Stimulated activated CD4-positive, alpha-beta T cell treated with anti-CD3 and anti-CD28 coated beads, TNF-alpha, amount 100 ng/mL, for 4 hours (primary cell): Measurements from ENCODE around the gene LRRC23.
"Not testable (repeated sequence)": the region's sequence is repeated elsewhere in the genome, so short reads cannot be mapped to it uniquely, and the experiment has no call there.

Experiments used
- DNase-seq, 3 experiments: peaks; one replicate each; pipeline ENCODE4 v3.0.0-alpha.2; 2020; ENCODE audit warnings: low read depth in 3 of 3

Gene LRRC23

DNA sequence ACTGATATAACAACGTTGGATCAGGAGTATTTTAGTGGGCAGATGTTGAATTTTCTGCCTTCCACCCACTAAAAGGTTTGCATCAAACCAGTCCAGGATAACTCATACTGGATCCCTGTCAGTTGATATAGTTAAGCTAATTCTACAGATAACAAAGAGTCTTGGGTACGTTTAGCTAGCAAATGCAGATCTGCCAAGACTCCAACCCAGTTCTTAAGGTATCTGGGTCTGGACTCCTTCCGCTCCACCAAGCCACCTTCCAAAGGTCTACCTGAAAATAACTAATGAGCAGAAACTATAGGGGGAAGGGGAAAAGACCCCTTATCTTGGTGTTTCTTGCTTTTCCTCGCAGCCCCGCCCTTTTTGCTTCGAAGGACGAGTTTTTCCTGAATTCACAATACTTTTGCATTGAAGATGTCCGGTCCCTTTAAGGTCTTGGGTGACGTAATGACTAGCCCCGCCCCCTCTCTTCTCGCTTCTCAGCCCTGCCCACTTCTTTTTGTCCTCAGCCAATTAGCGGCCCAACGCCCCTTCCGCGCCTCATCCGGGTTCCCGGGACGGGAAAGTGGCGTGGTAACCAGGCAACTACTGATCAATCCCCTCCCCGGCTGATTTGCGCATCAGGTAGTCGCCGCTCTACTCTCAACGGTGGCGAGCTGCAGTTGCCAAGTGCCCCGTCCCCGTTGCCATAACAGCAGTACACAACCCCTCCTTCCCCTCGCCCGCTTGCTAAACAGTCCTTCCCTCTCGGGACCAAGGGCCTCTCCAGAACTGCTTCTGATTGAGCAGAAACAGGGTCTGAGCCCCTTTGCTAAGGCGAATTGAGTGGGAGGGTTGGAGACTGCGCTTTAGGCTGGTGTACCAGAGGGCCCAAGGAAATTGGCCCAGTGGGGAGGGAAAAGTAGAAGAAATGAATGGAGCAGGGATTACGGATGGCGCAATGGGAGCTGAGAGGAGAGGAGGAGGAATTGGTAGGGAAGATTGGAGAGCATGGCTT, at the start of gene LRRC23:
TSS of gene LRRC23 (plus strand) at position 543 of the 997 bp plus-strand sequence. CDS start 812 bp downstream, outside the sequence.
- DNase-seq: peak; percentile 92 to 93 (median 93)

GRCh38 chr12:6855322-6855721, 49.3 kb upstream of the LRRC23 start:
- no peak for DNase-seq

DNA sequence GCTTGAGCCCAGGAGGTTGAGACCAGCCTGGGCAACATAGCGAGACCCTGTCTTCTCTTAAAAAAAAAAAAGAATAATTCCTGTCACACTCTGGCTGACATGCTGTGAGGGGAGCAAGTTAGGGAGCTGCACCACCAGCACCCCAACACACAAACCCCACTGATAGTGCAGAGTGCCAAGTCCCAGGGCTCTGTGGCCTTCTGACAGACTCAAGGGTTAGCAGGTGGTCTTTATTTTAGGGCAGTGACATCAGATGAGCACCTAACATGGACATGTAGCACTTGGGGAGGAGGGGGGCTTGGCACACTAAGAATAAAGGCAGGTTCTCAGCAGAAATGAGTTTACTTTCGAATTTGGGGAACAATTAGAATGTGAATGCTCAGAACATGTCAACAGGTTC, 45.8 kb upstream of the LRRC23 start:
- no peak for DNase-seq

DNA sequence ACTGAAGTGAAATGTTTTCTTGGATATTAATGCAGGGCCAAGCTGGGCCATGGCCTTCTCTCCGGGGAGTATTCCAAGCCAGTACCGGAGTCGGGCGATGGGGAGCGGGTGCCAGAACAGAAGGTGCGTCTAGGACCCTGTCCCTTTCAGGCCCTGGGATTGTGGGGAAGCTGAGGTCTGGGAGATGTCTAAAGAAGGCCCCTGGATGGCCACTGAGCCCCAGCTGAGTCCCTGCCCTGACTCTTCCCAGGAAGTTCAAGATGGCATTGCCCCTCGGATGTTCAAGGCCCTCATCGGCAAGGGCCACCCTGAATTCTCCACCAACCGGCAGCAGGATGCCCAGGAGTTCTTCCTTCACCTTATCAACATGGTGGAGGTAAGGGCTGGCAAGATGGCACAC, 44.5 kb upstream of the LRRC23 start:
- no peak for DNase-seq

DNA sequence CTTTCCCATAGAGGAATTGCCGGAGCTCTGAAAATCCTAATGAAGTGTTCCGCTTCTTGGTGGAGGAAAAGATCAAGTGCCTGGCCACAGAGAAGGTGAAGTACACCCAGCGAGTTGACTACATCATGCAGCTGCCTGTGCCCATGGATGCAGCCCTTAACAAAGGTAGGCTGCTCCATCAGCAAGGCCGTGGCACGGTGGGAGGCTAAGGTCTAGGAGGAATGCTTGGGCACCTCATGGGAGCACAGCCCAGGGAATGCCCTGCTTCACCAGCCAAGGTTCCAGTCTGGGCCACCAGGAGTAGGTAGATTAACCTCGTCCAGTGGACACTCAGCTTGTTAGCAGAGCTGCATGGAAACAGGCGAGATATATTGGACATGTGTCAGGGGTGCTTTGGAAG, 43.7 kb upstream of the LRRC23 start:
- DNase-seq: no peak

GRCh38 chr12:6861391-6861790, 43.2 kb upstream of the LRRC23 start:
- DNase-seq: no peak

- no peak for DNase-seq
Measured at GRCh38 chr12:6863033-6863432, 41.6 kb upstream of the LRRC23 start.

- DNase-seq: no peak
Measured at GRCh38 chr12:6863586-6864321, 40.9 kb upstream of the LRRC23 start.

- not testable (repeated sequence) for DNase-seq
Measured at GRCh38 chr12:6865307-6865706, 39.3 kb upstream of the LRRC23 start.

DNA sequence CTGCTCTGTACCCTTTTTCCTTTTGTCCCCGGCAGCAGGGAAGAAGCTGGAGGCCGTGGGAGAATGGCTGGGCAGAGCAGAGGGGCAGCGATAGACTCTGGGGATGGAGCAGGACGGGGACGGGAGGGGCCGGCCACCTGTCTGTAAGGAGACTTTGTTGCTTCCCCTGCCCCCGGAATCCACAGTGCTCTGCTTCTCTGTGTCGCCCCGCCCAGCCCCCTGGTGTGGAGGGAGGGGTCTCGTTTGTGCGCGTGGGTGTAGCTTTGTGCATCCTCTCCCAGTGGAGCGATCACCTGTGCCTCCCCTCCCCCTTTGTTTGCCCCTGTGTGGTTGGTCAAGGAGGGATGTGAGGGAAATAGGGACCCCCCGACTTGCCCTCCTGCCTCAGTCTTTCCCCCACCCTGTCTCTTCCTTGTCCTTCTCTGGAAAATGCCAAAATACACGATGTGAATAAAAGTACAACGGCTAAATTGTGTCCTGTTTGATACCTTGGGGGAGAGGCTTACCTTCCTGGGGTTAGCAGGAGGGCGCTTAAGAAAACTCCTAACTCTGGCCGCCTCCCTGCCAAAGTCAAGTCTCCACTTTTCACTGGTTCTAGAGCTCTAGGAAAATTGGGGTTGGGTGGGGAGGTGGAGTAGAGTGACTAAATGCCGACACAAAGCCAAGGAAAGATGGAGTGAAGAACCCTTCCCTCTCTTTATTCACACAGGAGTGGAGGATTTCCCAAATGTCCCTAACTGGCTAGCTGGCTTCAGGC, 38.3 kb upstream of the LRRC23 start:
- no peak for DNase-seq

- no peak for DNase-seq
Measured at GRCh38 chr12:6866920-6867412, 37.7 kb upstream of the LRRC23 start.

DNA sequence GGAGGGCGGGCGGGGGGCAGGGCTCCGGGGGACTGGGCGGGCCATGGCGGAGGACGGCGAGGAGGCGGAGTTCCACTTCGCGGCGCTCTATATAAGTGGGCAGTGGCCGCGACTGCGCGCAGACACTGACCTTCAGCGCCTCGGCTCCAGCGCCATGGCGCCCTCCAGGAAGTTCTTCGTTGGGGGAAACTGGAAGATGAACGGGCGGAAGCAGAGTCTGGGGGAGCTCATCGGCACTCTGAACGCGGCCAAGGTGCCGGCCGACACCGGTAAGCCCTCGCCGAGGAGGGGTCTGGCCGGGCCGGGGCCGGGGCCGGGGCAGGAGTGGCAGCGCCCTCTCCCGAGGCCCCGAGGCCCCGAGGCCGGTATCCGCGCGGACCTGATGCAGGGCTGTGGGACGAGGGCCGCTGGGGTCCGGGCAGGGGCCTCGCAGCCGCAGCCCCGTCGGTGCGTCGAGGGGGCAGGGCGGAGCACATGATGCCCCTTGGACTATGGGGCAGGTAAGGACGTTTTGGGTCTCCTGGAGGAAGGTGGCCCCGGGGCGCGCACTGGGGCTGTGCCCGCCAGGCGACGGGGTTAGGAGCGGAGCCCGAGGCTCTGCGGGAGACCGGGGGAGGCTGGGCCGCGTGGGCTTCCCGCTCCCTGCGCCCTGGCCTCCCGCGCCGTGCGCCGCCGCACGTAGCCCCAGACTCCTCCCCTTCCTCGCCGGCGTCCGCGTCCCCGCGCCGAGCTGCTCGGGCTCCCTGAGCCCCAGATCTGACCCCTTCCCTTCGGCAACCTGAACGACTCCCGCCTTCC, 37.0 kb upstream of the LRRC23 start, which contains the start of gene TPI1:
TSS of gene TPI1 (plus strand) at position 119 of the 798 bp plus-strand sequence. CDS start at position 155, 36 bp downstream.
- peak; percentile 67 to 83 (median 67) for DNase-seq

GRCh38 chr12:6868211-6869048, 36.2 kb upstream of the LRRC23 start:
- DNase-seq: no peak

DNA sequence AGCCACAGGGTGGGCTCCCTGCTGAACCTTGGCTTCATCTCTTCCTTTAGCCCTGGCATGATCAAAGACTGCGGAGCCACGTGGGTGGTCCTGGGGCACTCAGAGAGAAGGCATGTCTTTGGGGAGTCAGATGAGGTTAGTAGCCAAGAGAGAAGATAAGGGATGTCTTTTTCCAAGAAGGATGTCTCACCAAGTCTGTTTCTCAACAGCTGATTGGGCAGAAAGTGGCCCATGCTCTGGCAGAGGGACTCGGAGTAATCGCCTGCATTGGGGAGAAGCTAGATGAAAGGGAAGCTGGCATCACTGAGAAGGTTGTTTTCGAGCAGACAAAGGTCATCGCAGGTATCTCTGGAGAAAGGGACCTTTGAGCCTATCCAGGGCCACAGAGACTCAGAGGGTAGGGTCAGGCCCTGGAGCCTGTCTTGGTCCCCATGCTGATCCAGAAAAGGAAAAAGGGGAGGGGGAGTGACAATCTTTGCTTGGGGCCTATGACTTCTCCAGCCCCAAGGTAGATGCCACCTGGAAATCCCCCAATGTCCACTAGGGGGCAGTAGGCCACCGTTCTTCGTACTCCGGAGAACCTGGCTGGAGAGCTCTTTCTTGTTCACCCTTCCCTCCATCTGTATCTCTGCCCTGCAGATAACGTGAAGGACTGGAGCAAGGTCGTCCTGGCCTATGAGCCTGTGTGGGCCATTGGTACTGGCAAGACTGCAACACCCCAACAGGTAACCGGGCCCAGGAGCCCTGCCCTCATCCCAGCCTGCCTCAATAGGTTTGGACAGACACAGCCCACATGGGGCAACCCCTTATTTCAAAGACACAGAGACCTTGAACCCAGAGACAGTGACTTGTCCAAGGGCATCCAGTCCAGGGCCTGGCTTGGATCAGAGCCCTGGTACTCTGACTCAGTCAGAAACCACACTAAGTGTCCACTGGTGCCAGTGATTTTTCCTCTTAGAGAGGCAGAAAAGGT, 35.3 kb upstream of the LRRC23 start:
- peak; percentile 65 to 77 (median 73) for DNase-seq

- not testable (repeated sequence) for DNase-seq
Measured at GRCh38 chr12:6870304-6870703, 34.3 kb upstream of the LRRC23 start.

- no peak for DNase-seq
Measured at GRCh38 chr12:6871052-6871957, 33.3 kb upstream of the LRRC23 start.
